GM12878 (cell line): ENCODE results near the gene DBI. TPM values are rescaled to one million over a fixed set of nuclear protein-coding genes. Genes with fewer than 3 reads are reported as not detected.

Experiments
- ATAC-seq: fragments of 200-7000 bp; cut with Tn5 transposase; 3 replicates; pipeline ENCODE4 v1.9.1; 2020; ENCODE audit warnings: mild to moderate bottlenecking, moderate library complexity
- BruUV-seq: library from RNA; stranded (reverse); fragments of 400-500 nt; replicated peaks from 2 replicates; lab custom pipeline; 2021; lab: Mats Ljungman, UMichigan
- CTCF ChIA-PET: fragments of 300-600 bp; sonication (Branson Sonifier 250); formaldehyde crosslinking; extraction: SDS; loops from one replicate; lab custom pipeline; 2021; ENCODE audit warnings: inconsistent platforms; lab: Yijun Ruan, JAX
- POLR2A ChIA-PET: fragments of 350-600 bp; formaldehyde crosslinking; extraction: SDS; loops from one replicate; lab custom pipeline; 2021; ENCODE audit warnings: inconsistent platforms; lab: Charles Lee
- RAD21 ChIA-PET: fragments of 300-600 bp; sonication (Branson Sonifier 250); formaldehyde crosslinking; loops from one replicate; lab custom pipeline; 2023; ENCODE audit warnings: antibody characterized with exemption; ENCODE audit not compliant: unreplicated experiment; lab: Charles Lee
- SMC1A ChIA-PET: fragments of 300-600 bp; sonication (Branson Sonifier 250); formaldehyde crosslinking; loops from one replicate; lab custom pipeline; 2023; ENCODE audit not compliant: unreplicated experiment, uncharacterized antibody; lab: Charles Lee
- DNase-seq: peaks from one replicate; pipeline ENCODE4 v3.0.0-alpha.2; 2011; ENCODE audit warnings: low read depth, low spot score
- FAIRE-seq: peaks from 3 replicates; lab custom pipeline; 2011; peaks lifted over from hg19 to GRCh38; lab: Jason Lieb, UNC
- H2AFZ ChIP-seq: 2 replicates; pipeline ENCODE4 v1.6.0; 2011; ENCODE audit warnings: low read depth, low read length, control low read depth; ENCODE audit not compliant: control insufficient read depth
- H3K27ac ChIP-seq: 2 replicates; pipeline ENCODE4 v1.5.1; 2011; ENCODE audit warnings: control low read depth; ENCODE audit not compliant: control insufficient read depth, insufficient read depth
- H3K27me3 ChIP-seq, 2 experiments: replicated peaks in 1 of 2; 2 replicates each; pipeline versions ENCODE4 v1.6.0 to v1.6.1; 2011; ENCODE audit warnings: low read length in 1 of 2; ENCODE audit not compliant: control insufficient read depth in 2 of 2, insufficient read depth in 2 of 2
- H3K36me3 ChIP-seq, 2 experiments: 2 replicates each; pipeline ENCODE4 v1.5.1; 2011; ENCODE audit warnings: low read length in 1 of 2; ENCODE audit not compliant: control insufficient read depth in 2 of 2, insufficient read depth in 2 of 2
- H3K4me1 ChIP-seq: 2 replicates; pipeline ENCODE4 v1.6.1; 2011; ENCODE audit warnings: mild to moderate bottlenecking, low read length, moderate library complexity, mixed read lengths; ENCODE audit not compliant: control insufficient read depth, insufficient read depth
- H3K4me2 ChIP-seq: 2 replicates; pipeline ENCODE4 v1.6.0; 2011; ENCODE audit warnings: control low read depth; ENCODE audit not compliant: control insufficient read depth, insufficient read depth
- H3K4me3 ChIP-seq: fragments of 200-600 bp; sonication (generic); 2 replicates; pipeline ENCODE4 v1.5.1; 2016
- H3K79me2 ChIP-seq: 2 replicates; pipeline ENCODE4 v1.6.0; 2011; ENCODE audit warnings: low read length; ENCODE audit not compliant: control insufficient read depth, insufficient read depth
- H3K9ac ChIP-seq: 2 replicates; pipeline ENCODE4 v1.8.0; 2011; ENCODE audit warnings: low read length, control low read depth, mixed read lengths; ENCODE audit not compliant: control insufficient read depth, insufficient read depth
- H3K9me3 ChIP-seq: replicated peaks from 3 replicates; pipeline ENCODE4 v1.5.1; 2011; ENCODE audit warnings: mild to moderate bottlenecking, low read length; ENCODE audit not compliant: control insufficient read depth, insufficient read depth
- H4K20me1 ChIP-seq: 2 replicates; pipeline ENCODE4 v1.6.0; 2011; ENCODE audit not compliant: control insufficient read depth, insufficient read depth
- ATF7 ChIP-seq: fragments of 450-650 bp; IDR thresholded peaks from 2 replicates; pipeline ENCODE4 v1.6.1; 2016; ENCODE audit warnings: low read depth, mild to moderate bottlenecking
- CREM ChIP-seq: IDR thresholded peaks from 2 replicates; pipeline ENCODE4 v1.6.1; 2014; ENCODE audit warnings: antibody characterized with exemption, low read depth
- FOXK2 ChIP-seq: fragments of 450-650 bp; IDR thresholded peaks from 2 replicates; pipeline ENCODE4 v1.6.1; 2017; ENCODE audit warnings: mild to moderate bottlenecking, moderate library complexity
- HCFC1 ChIP-seq: fragments of 150-350 bp; IDR thresholded peaks from 2 replicates; pipeline ENCODE4 v1.6.1; 2014; ENCODE audit warnings: low read length
- MEF2B ChIP-seq: fragments of 450-650 bp; IDR thresholded peaks from 2 replicates; pipeline ENCODE4 v1.6.1; 2018; ENCODE audit warnings: mild to moderate bottlenecking, moderate library complexity; ENCODE audit not compliant: partially characterized antibody, poor library complexity, severe bottlenecking
- MXI1 ChIP-seq: fragments of 150-350 bp; IDR thresholded peaks from 2 replicates; pipeline ENCODE4 v1.6.1; 2011; ENCODE audit warnings: low read depth, mild to moderate bottlenecking, inconsistent platforms, low read length, improper control_type of control experiment
- NFYB ChIP-seq: IDR thresholded peaks from 2 replicates; pipeline ENCODE4 v1.6.1; 2011; ENCODE audit warnings: low read depth, mild to moderate bottlenecking, low read length, improper control_type of control experiment, moderate library complexity; ENCODE audit not compliant: insufficient read depth
- POU2F2 ChIP-seq: IDR thresholded peaks from 3 replicates; pipeline ENCODE4 v1.6.1; 2011; ENCODE audit warnings: low read depth, mild to moderate bottlenecking, low read length, borderline replicate concordance
- RFX5 ChIP-seq: IDR thresholded peaks from 2 replicates; pipeline ENCODE4 v1.6.1; 2011; ENCODE audit warnings: low read depth, low read length, improper control_type of control experiment
- SPI1 ChIP-seq: IDR thresholded peaks from 2 replicates; pipeline ENCODE4 v1.6.1; 2011; ENCODE audit warnings: low read depth, mild to moderate bottlenecking, low read length, moderate library complexity, borderline replicate concordance; ENCODE audit not compliant: insufficient read depth
- SRF ChIP-seq, 2 experiments: IDR thresholded peaks; 2 replicates each; pipeline ENCODE4 v1.6.1; 2011; ENCODE audit warnings: low read depth in 2 of 2, low read length in 2 of 2, mild to moderate bottlenecking in 1 of 2, moderate library complexity in 1 of 2
- WGBS: methylation state at CpG from one replicate; pipeline ENCODE4 v1.1.6; 2016; ENCODE audit warnings: low lambda C conversion rate; ENCODE audit not compliant: insufficient replicate concordance, insufficient coverage; ENCODE audit errors: missing lambda C conversion rate; 5-methylcytosine and 5-hydroxymethylcytosine counted together
- in situ Hi-C: fragments of 300-500 bp; cut with MboI; formaldehyde crosslinking; loops from 9 replicates; pipeline ENCODE4 v1.14.3; 2018; ENCODE audit warnings: mixed read lengths
- intact Hi-C: fragments of 100-400 bp; cut with micrococcal nuclease; formaldehyde crosslinking; loops from one replicate; pipeline ENCODE4 v1.14.2; 2022; ENCODE audit not compliant: unreplicated experiment
- polyA plus RNA-seq, 11 experiments: library from polyadenylated mRNA; depleted of rRNA in 4 of 11; unstranded in 6 of 11; stranded (reverse) in 5 of 11; fragments of >200 nt; fragmentation: Nextera tagmentation in 4 of 11; fragmentation: Illumina TruSeq in 1 of 11; extraction: Ambion mirVana in 4 of 11; extraction: Trizol in 1 of 11; gene quantifications; 1 replicate in 1 of 11; 2 replicates in 10 of 11; pipeline versions ENCODE4 v1.2.1 to v1.2.3, GENCODE V29; 2011 to 2016; ENCODE audit warnings: inconsistent platforms in 2 of 11, missing spikeins in 2 of 11, low read depth in 1 of 11
- total RNA-seq, 4 experiments: library from RNA; depleted of rRNA in 3 of 4; stranded (reverse); fragments of >200 nt in 3 of 4; fragmentation: Illumina TruSeq in 1 of 4; extraction: Trizol in 1 of 4; gene quantifications; 2 replicates each; pipeline versions ENCODE4 v1.2.1 to v1.2.3, GENCODE V29; 2013 to 2021
- TF ChIP-seq, protein P1 (sequence below): fragments of 450-650 bp; IDR thresholded peaks from 2 replicates; pipeline ENCODE4 v1.6.1; 2018; ENCODE audit warnings: mild to moderate bottlenecking, low read depth, moderate library complexity; ENCODE audit not compliant: partially characterized antibody
- TF ChIP-seq, protein P2 (sequence below): IDR thresholded peaks from 2 replicates; pipeline ENCODE4 v1.6.1; 2011; ENCODE audit warnings: low read depth, mild to moderate bottlenecking, low read length, moderate library complexity, borderline replicate concordance; ENCODE audit errors: extremely low read depth

The DBI gene
- total and polyA plus RNA-seq, 10 of the 15 experiments (the other 5 are each of a cell fraction or from before 2014, with no cell fraction given): 248 to 2,567 (median 943) TPM

DNA sequence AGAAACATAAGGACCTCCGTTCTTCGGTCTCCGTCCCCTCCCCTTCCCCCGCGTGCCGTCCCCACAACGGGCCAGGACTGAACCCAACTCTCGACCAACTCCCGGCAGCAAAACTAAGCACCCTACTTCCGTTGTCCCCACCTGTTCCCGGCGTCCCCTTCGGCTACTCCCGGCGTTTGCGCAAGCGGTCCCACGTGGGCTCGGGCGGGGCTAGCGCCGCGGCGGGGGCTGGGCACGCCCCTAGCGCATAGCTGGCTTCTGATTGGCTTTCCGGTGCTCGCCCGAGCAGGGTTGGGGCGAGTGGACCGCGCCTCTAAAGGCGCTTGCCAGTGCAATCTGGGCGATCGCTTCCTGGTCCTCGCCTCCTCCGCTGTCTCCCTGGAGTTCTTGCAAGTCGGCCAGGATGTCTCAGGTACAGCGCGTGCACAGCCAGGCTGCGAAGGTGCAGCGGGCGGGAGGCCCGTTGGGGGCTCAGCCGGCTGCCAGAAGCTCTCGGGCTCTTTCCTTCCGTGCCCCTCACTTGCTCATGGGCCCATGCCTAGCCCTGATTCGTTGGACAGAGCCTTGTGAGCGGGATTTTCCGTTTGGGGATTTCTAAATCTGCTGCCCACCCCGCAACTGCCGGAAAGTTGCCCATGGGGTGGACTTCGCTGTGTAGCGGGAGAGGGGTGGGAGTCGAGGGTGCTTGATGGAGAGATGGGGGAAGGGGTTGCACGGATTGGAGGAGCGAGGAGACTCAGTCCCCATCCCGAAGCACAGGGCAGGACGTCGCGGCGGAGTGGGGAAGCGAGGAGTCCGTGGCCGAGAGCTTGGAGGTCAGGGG, at the start of gene DBI, which contains the start of gene C2orf76 (continued):
- TF ChIP-seq, protein P1, sequence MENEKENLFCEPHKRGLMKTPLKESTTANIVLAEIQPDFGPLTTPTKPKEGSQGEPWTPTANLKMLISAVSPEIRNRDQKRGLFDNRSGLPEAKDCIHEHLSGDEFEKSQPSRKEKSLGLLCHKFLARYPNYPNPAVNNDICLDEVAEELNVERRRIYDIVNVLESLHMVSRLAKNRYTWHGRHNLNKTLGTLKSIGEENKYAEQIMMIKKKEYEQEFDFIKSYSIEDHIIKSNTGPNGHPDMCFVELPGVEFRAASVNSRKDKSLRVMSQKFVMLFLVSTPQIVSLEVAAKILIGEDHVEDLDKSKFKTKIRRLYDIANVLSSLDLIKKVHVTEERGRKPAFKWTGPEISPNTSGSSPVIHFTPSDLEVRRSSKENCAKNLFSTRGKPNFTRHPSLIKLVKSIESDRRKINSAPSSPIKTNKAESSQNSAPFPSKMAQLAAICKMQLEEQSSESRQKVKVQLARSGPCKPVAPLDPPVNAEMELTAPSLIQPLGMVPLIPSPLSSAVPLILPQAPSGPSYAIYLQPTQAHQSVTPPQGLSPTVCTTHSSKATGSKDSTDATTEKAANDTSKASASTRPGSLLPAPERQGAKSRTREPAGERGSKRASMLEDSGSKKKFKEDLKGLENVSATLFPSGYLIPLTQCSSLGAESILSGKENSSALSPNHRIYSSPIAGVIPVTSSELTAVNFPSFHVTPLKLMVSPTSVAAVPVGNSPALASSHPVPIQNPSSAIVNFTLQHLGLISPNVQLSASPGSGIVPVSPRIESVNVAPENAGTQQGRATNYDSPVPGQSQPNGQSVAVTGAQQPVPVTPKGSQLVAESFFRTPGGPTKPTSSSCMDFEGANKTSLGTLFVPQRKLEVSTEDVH: no peak
- peak; percentile 33; the same call in 1 of the 2 replicates for TF ChIP-seq SPI1
- TF ChIP-seq POU2F2: peak; percentile 83; the same call in 2 of the 3 replicates
- TF ChIP-seq CREM: peak; percentile 63; the same call in 1 of the 2 replicates
- TF ChIP-seq HCFC1: peak; percentile 52
- peak; percentile 59; the same call in 1 of the 2 replicates for TF ChIP-seq RFX5
- TF ChIP-seq MXI1: peak; percentile 87
- 0 out of 4 replicates have a peak, but pooled peaks of 1 of the 2 experiments have one; percentile 5 for TF ChIP-seq SRF (IDR thresholded peaks at IDR 0.05; ENCODE audit: low read depth in 2 of 2, low read length in 2 of 2)

- DNase-seq (no peak), FAIRE-seq (no peak)
- in situ Hi-C loops: no loop called here
These were observed 49.2 kb upstream of the DBI start for GRCh38 chr2:119317554-119317953.

More at GRCh38 chr2:119317554-119317953, 49.2 kb upstream of the DBI start:
- CTCF ChIA-PET: no interaction called here
- no peak overlapping the region for H3K27ac ChIP-seq
- no peak overlapping the region for H3K4me3 ChIP-seq
- 94% methylated on average over 1 of the region's 1 CpG for WGBS
- no peak for ATAC-seq
- POLR2A ChIA-PET: no interaction called here
- peaks cover 11% of the 10 kb centered on the region for H3K4me1 ChIP-seq
- intact Hi-C loops: no loop called here
- RAD21 ChIA-PET: no interaction called here
- H3K27me3 ChIP-seq: no peaks in the 10 kb centered on the region
- H3K4me2 ChIP-seq: no peak overlapping the region
- no peaks in the 10 kb centered on the region for H4K20me1 ChIP-seq
- SMC1A ChIA-PET: no interaction called here
- TF ChIP-seq FOXK2 (no peak), MEF2B (no peak), NFYB (no peak), CREM (no peak), ATF7 (no peak)
- TF ChIP-seq, protein P2, sequence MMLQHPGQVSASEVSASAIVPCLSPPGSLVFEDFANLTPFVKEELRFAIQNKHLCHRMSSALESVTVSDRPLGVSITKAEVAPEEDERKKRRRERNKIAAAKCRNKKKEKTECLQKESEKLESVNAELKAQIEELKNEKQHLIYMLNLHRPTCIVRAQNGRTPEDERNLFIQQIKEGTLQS: no peak
- H3K9ac ChIP-seq: no peak overlapping the region
- H3K9me3 ChIP-seq: no peaks in the 10 kb centered on the region
- H2AFZ ChIP-seq: no peak overlapping the region
- H3K36me3 ChIP-seq: no peaks in the 10 kb centered on the region
- no peaks in the 10 kb centered on the region for H3K79me2 ChIP-seq
- BruUV-seq: no TSS peak
